Posterior vena cava (tissue), 2 donors: ENCODE results near the gene GMDS. TPM values are rescaled to one million over a fixed set of nuclear protein-coding genes. Genes with fewer than 3 reads are reported as not detected.

Experiments
- DNase-seq: peaks from one replicate; pipeline ENCODE4 v3.0.0-alpha.2; 2020; ENCODE audit warnings: low spot score
- intact Hi-C, 2 donors: fragments of 100-400 bp; cut with DNase I; formaldehyde crosslinking; loops; one replicate each; pipeline versions ENCODE4 v1.14.1 to v1.14.2; 2022 to 2023
- total RNA-seq, 2 donors: library from RNA; stranded (reverse); fragmentation: NEBNext Ultra II Directional; extraction: Animal tissue kit (Norgen Biotek cat#: 25700); gene quantifications; one replicate each; pipeline ENCODE4 v1.2.1, GENCODE V29; 2021
- donor health status: DM: yes; HTN: yes; CAD: no.
- donor health status: DM: yes; HTN: yes; CAD: no.

GMDS gene
- total RNA-seq, 2 donors from 2014 or later, result 14.9 to 20.1 TPM

GRCh38 chr6:1790684-1791083 lies 454.7 kb downstream of the GMDS start:
- no peak for DNase-seq
- intact Hi-C loops, result no loop called here

- DNase-seq, result no peak
- intact Hi-C loops, result no loop called here
Measured at GRCh38 chr6:1789092-1789491, 456.3 kb downstream of the GMDS start.

GRCh38 chr6:1787894-1788293 lies 457.5 kb downstream of the GMDS start:
- DNase-seq, result no peak
- intact Hi-C loops, result loop anchor here in 1 of 2 donors (1.0 kb wide), 1 partner anchor 23 kb away; no protein-coding TSS in a partner anchor

- intact Hi-C loops, result loop anchor here in 1 of 2 donors (1.0 kb wide), 1 partner anchor 25 kb away; no protein-coding TSS in a partner anchor
- DNase-seq, result no peak
Measured at GRCh38 chr6:1786455-1787453, 458.7 kb downstream of the GMDS start.

- no peak for DNase-seq
- intact Hi-C loops, result no loop called here
Measured at GRCh38 chr6:1784422-1784884, 461.0 kb downstream of the GMDS start.

GRCh38 chr6:1781817-1782184 lies 463.6 kb downstream of the GMDS start:
- DNase-seq, result no peak
- intact Hi-C loops, result no loop called here

GRCh38 chr6:1781152-1781816 lies 464.1 kb downstream of the GMDS start:
- intact Hi-C loops, result no loop called here
- no peak for DNase-seq

- no peak for DNase-seq
- intact Hi-C loops, result no loop called here
Measured at GRCh38 chr6:1780251-1780867, 465.0 kb downstream of the GMDS start.

- intact Hi-C loops, result no loop called here
- DNase-seq, result no peak
Measured at GRCh38 chr6:1778686-1779235, 466.6 kb downstream of the GMDS start.

GRCh38 chr6:1777921-1778685 lies 467.3 kb downstream of the GMDS start:
- DNase-seq, result no peak
- intact Hi-C loops, result no loop called here

- intact Hi-C loops, result no loop called here
- DNase-seq, result no peak
Measured at GRCh38 chr6:1775441-1775840, 470.0 kb downstream of the GMDS start.

- no peak for DNase-seq
- intact Hi-C loops, result no loop called here
Measured at GRCh38 chr6:1774226-1774915, 471.0 kb downstream of the GMDS start.

GRCh38 chr6:1773700-1774099 lies 471.7 kb downstream of the GMDS start:
- no peak for DNase-seq

GRCh38 chr6:1770968-1771723 lies 474.3 kb downstream of the GMDS start:
- intact Hi-C loops, result no loop called here
- DNase-seq, result no peak

More at GRCh38 chr6:1773700-1774099, 471.7 kb downstream of the GMDS start:
- intact Hi-C loops, result no loop called here

- no peak for DNase-seq
- intact Hi-C loops, result no loop called here
Measured at GRCh38 chr6:1770435-1770843, 475.0 kb downstream of the GMDS start.

- intact Hi-C loops, result no loop called here
- DNase-seq, result no peak
Measured at GRCh38 chr6:1767481-1768246, 477.7 kb downstream of the GMDS start.

- intact Hi-C loops, result no loop called here
- no peak for DNase-seq
Measured at GRCh38 chr6:1766654-1767053, 478.8 kb downstream of the GMDS start.
